Progenitor cell of endocrine pancreas (in vitro differentiated cells): ENCODE measurements around the gene DPP10. TPM values are rescaled to one million over a fixed set of nuclear protein-coding genes. Genes with fewer than 3 reads are reported as not detected.

Experiments
- DNase-seq: peaks from one replicate; pipeline ENCODE4 v3.0.0; 2021; ENCODE audit warnings: low spot score; ENCODE audit not compliant: unreplicated experiment
- H3K27ac Mint-ChIP-seq: 2 replicates; pipeline ENCODE4 v1.8.0; 2021; ENCODE audit warnings: mild to moderate bottlenecking, moderate library complexity, mixed read lengths
- H3K27me3 Mint-ChIP-seq: 2 replicates; pipeline ENCODE4 v1.8.0; 2021; ENCODE audit warnings: mixed read lengths
- H3K36me3 Mint-ChIP-seq: 2 replicates; pipeline ENCODE4 v1.8.0; 2022; ENCODE audit warnings: mixed read lengths; ENCODE audit not compliant: insufficient read depth
- H3K4me1 Mint-ChIP-seq: 2 replicates; pipeline ENCODE4 v1.8.0; 2021; ENCODE audit warnings: low read depth, mixed read lengths
- H3K4me3 Mint-ChIP-seq: 2 replicates; pipeline ENCODE4 v1.8.0; 2021; ENCODE audit warnings: low read depth, mild to moderate bottlenecking, moderate library complexity, mixed read lengths
- H3K9me3 Mint-ChIP-seq: 2 replicates; pipeline ENCODE4 v1.8.0; 2021; ENCODE audit warnings: low read depth, mixed read lengths
- total RNA-seq: library from RNA; stranded (reverse); gene quantifications from 2 replicates; pipeline ENCODE4 v1.2.1, GENCODE V29; 2021
- TF ChIP-seq, protein P1 (sequence below): fragments of 200-600 bp; sonication (generic); IDR thresholded peaks from one replicate; pipeline ENCODE4 v1.5.0; 2021; ENCODE audit warnings: antibody characterized with exemption, mild to moderate bottlenecking; ENCODE audit not compliant: unreplicated experiment

DPP10 gene
- total RNA-seq, 1 donor from 2014 or later, result 44.6 TPM

DNA sequence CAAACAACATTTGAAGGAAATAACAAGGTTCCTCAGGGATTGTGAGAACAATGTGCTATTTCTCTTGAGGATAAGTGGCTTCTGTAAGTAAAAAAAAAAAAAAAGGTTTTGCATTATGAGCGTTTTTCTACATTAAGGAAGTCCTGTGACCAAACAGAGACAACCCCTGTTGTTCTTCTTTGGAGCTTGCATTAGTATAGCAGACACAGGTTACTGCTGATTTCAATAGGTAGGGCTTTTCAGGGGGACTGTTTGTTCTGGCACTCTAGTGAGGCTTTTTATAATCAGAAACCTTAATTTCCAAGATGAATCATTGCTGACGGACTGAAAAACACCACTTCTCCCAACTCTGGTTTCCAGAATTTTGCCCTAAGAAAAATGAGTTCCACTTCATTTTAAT is 8.2 kb downstream of the DPP10 start:
- Mint-ChIP-seq H3K27ac (no peak overlapping the region), H3K27me3 (peaks cover 2% of the 10 kb centered on the region), H3K4me1 (no peaks in the 10 kb centered on the region), H3K36me3 (no peaks in the 10 kb centered on the region), H3K4me3 (no peak overlapping the region), H3K9me3 (no peaks in the 10 kb centered on the region)
- DNase-seq, result no peak
- TF ChIP-seq, protein P1, sequence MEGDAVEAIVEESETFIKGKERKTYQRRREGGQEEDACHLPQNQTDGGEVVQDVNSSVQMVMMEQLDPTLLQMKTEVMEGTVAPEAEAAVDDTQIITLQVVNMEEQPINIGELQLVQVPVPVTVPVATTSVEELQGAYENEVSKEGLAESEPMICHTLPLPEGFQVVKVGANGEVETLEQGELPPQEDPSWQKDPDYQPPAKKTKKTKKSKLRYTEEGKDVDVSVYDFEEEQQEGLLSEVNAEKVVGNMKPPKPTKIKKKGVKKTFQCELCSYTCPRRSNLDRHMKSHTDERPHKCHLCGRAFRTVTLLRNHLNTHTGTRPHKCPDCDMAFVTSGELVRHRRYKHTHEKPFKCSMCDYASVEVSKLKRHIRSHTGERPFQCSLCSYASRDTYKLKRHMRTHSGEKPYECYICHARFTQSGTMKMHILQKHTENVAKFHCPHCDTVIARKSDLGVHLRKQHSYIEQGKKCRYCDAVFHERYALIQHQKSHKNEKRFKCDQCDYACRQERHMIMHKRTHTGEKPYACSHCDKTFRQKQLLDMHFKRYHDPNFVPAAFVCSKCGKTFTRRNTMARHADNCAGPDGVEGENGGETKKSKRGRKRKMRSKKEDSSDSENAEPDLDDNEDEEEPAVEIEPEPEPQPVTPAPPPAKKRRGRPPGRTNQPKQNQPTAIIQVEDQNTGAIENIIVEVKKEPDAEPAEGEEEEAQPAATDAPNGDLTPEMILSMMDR, result no peak

DNA sequence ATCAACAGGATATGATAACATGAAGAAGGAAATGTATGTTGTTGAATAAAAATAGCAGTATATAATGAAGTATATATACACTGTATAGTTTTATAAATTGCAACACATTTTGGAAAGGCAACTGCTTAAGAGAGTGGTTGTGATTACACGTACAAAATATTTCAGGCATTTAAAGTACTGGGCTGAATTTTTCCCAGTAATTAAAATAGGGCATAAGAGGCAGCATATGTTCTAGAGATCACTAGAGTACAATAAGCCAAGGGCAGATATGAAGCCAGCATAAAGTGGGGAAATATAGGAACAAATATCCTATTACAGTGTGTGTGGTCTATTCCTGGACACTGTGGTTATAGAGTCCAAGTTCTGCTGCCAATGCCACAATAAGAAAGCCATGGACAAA is 14.1 kb downstream of the DPP10 start:
- Mint-ChIP-seq H3K27me3 (peaks cover 3% of the 10 kb centered on the region), H3K4me1 (no peaks in the 10 kb centered on the region), H3K27ac (no peak overlapping the region), H3K36me3 (no peaks in the 10 kb centered on the region), H3K9me3 (no peaks in the 10 kb centered on the region), H3K4me3 (no peak overlapping the region)
- TF ChIP-seq, protein P1, result no peak
- no peak for DNase-seq

DNA sequence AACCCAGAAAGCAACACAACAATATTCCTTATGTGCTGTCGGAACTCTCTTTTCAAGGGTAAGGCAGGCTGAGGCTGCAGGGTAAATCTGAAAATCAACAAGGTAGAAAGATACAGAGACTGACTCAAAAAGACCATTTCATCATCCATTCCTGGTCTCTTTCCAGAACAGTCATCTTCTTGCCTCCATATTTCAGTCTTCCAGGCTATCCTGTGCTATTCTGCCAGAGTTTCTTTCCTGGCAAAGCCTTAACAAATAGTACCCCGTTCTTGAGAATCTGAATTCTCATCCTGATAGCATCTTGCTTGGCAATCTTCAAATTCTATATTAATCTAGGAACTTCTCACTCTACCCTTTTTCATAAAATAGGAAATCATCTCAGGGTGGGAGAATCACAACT is 15.5 kb downstream of the DPP10 start:
- no peaks in the 10 kb centered on the region for H3K36me3 Mint-ChIP-seq
- no peaks in the 10 kb centered on the region for H3K9me3 Mint-ChIP-seq
- TF ChIP-seq, protein P1, result no peak
- no peak for DNase-seq
- no peaks in the 10 kb centered on the region for H3K4me1 Mint-ChIP-seq
- H3K4me3 Mint-ChIP-seq, result no peak overlapping the region
- peaks cover 3% of the 10 kb centered on the region for H3K27me3 Mint-ChIP-seq
- H3K27ac Mint-ChIP-seq, result no peak overlapping the region

DNA sequence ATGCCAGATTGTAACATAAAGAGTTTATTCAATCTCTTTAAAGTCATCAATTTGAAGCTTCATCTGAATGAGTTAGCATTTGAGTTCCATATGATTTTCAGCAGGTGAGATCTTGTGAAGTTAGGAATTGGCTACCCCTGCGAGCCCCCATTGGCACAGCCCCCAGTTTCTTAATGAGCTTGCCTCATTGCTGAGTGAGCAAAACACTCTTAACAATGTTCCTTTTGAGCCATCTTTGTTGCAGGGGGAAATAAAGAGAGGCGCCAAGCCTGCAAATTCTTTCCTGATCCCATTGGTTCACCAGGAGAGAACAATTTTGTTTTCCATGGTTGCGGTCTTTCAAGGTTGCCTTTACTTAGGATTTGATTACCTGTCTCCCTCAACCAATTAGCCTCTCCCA is 18.7 kb downstream of the DPP10 start:
- peaks cover 3% of the 10 kb centered on the region for H3K27me3 Mint-ChIP-seq
- TF ChIP-seq, protein P1, result no peak
- no peak overlapping the region for H3K4me3 Mint-ChIP-seq
- no peaks in the 10 kb centered on the region for H3K4me1 Mint-ChIP-seq
- H3K9me3 Mint-ChIP-seq, result no peaks in the 10 kb centered on the region
- DNase-seq, result no peak
- H3K36me3 Mint-ChIP-seq, result no peaks in the 10 kb centered on the region
- no peak overlapping the region for H3K27ac Mint-ChIP-seq

DNA sequence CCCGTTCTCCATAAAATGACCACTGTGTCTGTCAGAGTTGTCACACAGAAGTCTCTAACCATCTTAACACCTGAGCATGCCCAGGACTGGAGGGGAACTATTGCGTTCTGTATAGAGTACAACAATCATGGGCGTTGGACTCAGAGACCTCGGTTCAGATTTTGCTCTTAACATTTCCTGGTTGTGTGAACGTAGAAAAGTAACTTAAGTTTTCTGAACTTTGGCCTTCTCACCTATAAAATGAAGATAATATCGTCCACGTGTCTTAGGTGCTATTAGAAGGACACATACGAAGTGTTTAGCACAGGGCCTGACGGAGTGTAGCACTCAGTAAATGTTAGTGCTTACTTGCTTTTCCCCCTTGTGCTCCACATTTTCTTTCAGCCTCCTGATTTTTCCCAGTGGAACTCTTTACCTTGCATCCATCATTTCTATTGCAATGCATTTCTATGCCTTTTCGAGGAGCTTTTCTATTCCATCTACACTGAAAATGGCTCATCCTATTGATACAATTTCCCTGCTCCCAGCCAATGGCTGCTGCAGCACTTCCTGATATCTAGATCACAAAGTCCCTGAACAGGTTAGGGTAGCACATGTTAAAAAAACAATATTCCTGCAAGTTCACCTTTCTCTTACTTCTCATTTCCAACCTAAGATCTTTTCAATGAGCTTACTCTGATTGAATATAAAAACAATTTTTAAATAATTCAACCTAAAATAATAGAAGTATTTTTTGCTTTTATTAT is 22.7 kb downstream of the DPP10 start:
- Mint-ChIP-seq H3K36me3 (no peaks in the 10 kb centered on the region), H3K4me1 (no peaks in the 10 kb centered on the region), H3K9me3 (no peaks in the 10 kb centered on the region), H3K27ac (no peak overlapping the region), H3K4me3 (no peak overlapping the region), H3K27me3 (no peaks in the 10 kb centered on the region)
- no peak for DNase-seq
- TF ChIP-seq, protein P1, result no peak
